ENCODE measurements around the gene GSTA5. TPM values are rescaled to one million over a fixed set of nuclear protein-coding genes. Genes with fewer than 3 reads are reported as not detected.

GSTA5 gene
- polyA plus RNA-seq, 2 of the 4 experiments (the other 2 are of a cell fraction), result not detected

Other genes starting within 250 kb of the GSTA5 start
- 40.5 and 63.8 TPM in 2 replicates for gene TMEM14A, start 169.7 kb downstream of the GSTA5 start, polyA plus RNA-seq (2011; rRNA removed)
- 49.8 to 53.4 TPM (median 52.7 TPM) in 3 replicates for gene TMEM14A, start 169.7 kb downstream of the GSTA5 start, polyA plus RNA-seq (2017; fragmentation: RNase III; extraction: RNeasy Plus Mini Kit Qiagen cat#74134 plus additional on column Dnase treatment)
- gene GSTA2, start 77.3 kb downstream of the GSTA5 start, polyA plus RNA-seq (2011; rRNA removed), result 0.68 and 0.70 TPM in 2 replicates
- gene GSTA2, start 77.3 kb downstream of the GSTA5 start, polyA plus RNA-seq (2017; fragmentation: RNase III; extraction: RNeasy Plus Mini Kit Qiagen cat#74134 plus additional on column Dnase treatment), result 0.10 TPM in 1 of 3 replicates, not detected in the others
- 0.81 and 0.93 TPM in 2 replicates for gene GSTA1, start 37.0 kb downstream of the GSTA5 start, polyA plus RNA-seq (2011; rRNA removed)
- 0.09 TPM in 1 of 3 replicates, not detected in the others for gene GSTA1, start 37.0 kb downstream of the GSTA5 start, polyA plus RNA-seq (2017; fragmentation: RNase III; extraction: RNeasy Plus Mini Kit Qiagen cat#74134 plus additional on column Dnase treatment)
- gene GSTA3, start 68.9 kb upstream of the GSTA5 start, polyA plus RNA-seq (2011; rRNA removed), result not detected in 2 replicates
- gene GSTA3, start 68.9 kb upstream of the GSTA5 start, polyA plus RNA-seq (2017; fragmentation: RNase III; extraction: RNeasy Plus Mini Kit Qiagen cat#74134 plus additional on column Dnase treatment), result not detected in 3 replicates
- gene GSTA4, start 154.5 kb upstream of the GSTA5 start, polyA plus RNA-seq (2011; rRNA removed), result 29.2 and 30.6 TPM in 2 replicates
- 12.6 to 13.3 TPM (median 12.8 TPM) in 3 replicates for gene GSTA4, start 154.5 kb upstream of the GSTA5 start, polyA plus RNA-seq (2017; fragmentation: RNase III; extraction: RNeasy Plus Mini Kit Qiagen cat#74134 plus additional on column Dnase treatment)
- 7.4 and 7.9 TPM in 2 replicates for gene CILK1, start 221.0 kb upstream of the GSTA5 start, polyA plus RNA-seq (2011; rRNA removed)
- gene CILK1, start 221.0 kb upstream of the GSTA5 start, polyA plus RNA-seq (2017; fragmentation: RNase III; extraction: RNeasy Plus Mini Kit Qiagen cat#74134 plus additional on column Dnase treatment), result 1.8 to 2.1 TPM (median 1.9 TPM) in 3 replicates
- 67.6 and 72.1 TPM in 2 replicates for gene FBXO9, start 224.6 kb upstream of the GSTA5 start, polyA plus RNA-seq (2011; rRNA removed)
- 30.2 to 34.0 TPM (median 32.1 TPM) in 3 replicates for gene FBXO9, start 224.6 kb upstream of the GSTA5 start, polyA plus RNA-seq (2017; fragmentation: RNase III; extraction: RNeasy Plus Mini Kit Qiagen cat#74134 plus additional on column Dnase treatment)